Adipose tissue (tissue), 3 donors: Measurements from ENCODE around the gene GEMIN8. TPM values are rescaled to one million over a fixed set of nuclear protein-coding genes. Genes with fewer than 3 reads are reported as not detected.

ENCODE experiments used
- H3K27ac ChIP-seq: one replicate; pipeline ENCODE4 v1.5.1; 2013; ENCODE audit warnings: low read depth, low read length
- WGBS, 3 donors: extraction: QIAGEN DNeasy Blood & Tissue Kit; methylation state at CpG; one replicate each; pipeline ENCODE4 v1.1.7; 2013; 5-methylcytosine and 5-hydroxymethylcytosine counted together
- polyA plus RNA-seq, 3 donors: library from polyadenylated mRNA; stranded (reverse); fragments of 200-250 nt; gene quantifications; one replicate each; pipeline ENCODE4 v1.2.3, GENCODE V29; 2013
- donor health status: healthy with polysubstance abuse.
- donor health status: Bipolar disorder and iron deficiency.
- donor health status: healthy.

Gene GEMIN8
- 10 to 100 TPM; 13.4 to 14.8 (median 14.2) TPM for polyA plus RNA-seq

GRCh38 chrX:14029425-14030173, at the start of gene GEMIN8:
Gene GEMIN8 (minus strand): TSS chrX:14029892. CDS start chrX:14021478, 8,414 bp downstream.
- WGBS, 3 donors = 1 to 2% (median 1%) methylated on average over 20 to 67 of the region's 67 CpGs
- no peak within 1 kb of the TSS for H3K27ac ChIP-seq

GRCh38 chrX:14076639-14077038, 46.9 kb upstream of the GEMIN8 start:
- H3K27ac ChIP-seq = no peak overlapping the region

GRCh38 chrX:14073556-14073955, 43.9 kb upstream of the GEMIN8 start:
- H3K27ac ChIP-seq = no peak overlapping the region

GRCh38 chrX:14073071-14073470, 43.4 kb upstream of the GEMIN8 start:
- H3K27ac ChIP-seq = no peak overlapping the region
- WGBS, 3 donors = 14 to 22% (median 19%) methylated on average over 1 of the region's 1 CpG

GRCh38 chrX:14065800-14066199, 36.1 kb upstream of the GEMIN8 start:
- WGBS, 3 donors = 83 to 94% (median 85%) methylated on average over 13 to 21 of the region's 21 CpGs
- H3K27ac ChIP-seq = no peak overlapping the region

- WGBS, 3 donors = 70 to 84% (median 81%) methylated on average over 19 of the region's 19 CpGs
- H3K27ac ChIP-seq = no peak overlapping the region
Measured at GRCh38 chrX:14064626-14065432, 35.1 kb upstream of the GEMIN8 start.

- 80 to 98% (median 93%) methylated on average over 1 of the region's 1 CpG for WGBS, 3 donors
Measured at GRCh38 chrX:14062524-14062923, 32.8 kb upstream of the GEMIN8 start.

GRCh38 chrX:14056206-14056605, 26.5 kb upstream of the GEMIN8 start:
- 77 to 100% (median 87%) methylated on average over 1 of the region's 1 CpG for WGBS, 3 donors
- no peak overlapping the region for H3K27ac ChIP-seq

More at GRCh38 chrX:14062524-14062923, 32.8 kb upstream of the GEMIN8 start:
- H3K27ac ChIP-seq = no peak overlapping the region

- 61 to 76% (median 66%) methylated on average over 5 of the region's 5 CpGs for WGBS, 3 donors
- no peak overlapping the region for H3K27ac ChIP-seq
Measured at GRCh38 chrX:14051416-14051815, 21.7 kb upstream of the GEMIN8 start.

- H3K27ac ChIP-seq = no peak overlapping the region
- 38 to 75% (median 63%) methylated on average over 1 of the region's 1 CpG for WGBS, 3 donors
Measured at GRCh38 chrX:14050709-14051108, 21.0 kb upstream of the GEMIN8 start.

- no peak overlapping the region for H3K27ac ChIP-seq
Measured at GRCh38 chrX:14043209-14043608, 13.5 kb upstream of the GEMIN8 start.

GRCh38 chrX:14039344-14039743, 9.7 kb upstream of the GEMIN8 start:
- WGBS, 3 donors = 34 to 38% (median 37%) methylated on average over 3 of the region's 3 CpGs

GRCh38 chrX:14038375-14039085, 8.8 kb upstream of the GEMIN8 start:
- WGBS, 3 donors = 47 to 82% (median 55%) methylated on average over 3 of the region's 3 CpGs
- H3K27ac ChIP-seq = no peak overlapping the region

More at GRCh38 chrX:14039344-14039743, 9.7 kb upstream of the GEMIN8 start:
- H3K27ac ChIP-seq = no peak overlapping the region

- no peak overlapping the region for H3K27ac ChIP-seq
- 0 to 2% (median 0%) methylated on average over 2 of the region's 2 CpGs for WGBS, 3 donors
Measured at GRCh38 chrX:14032406-14032805, 2.7 kb upstream of the GEMIN8 start.

- H3K27ac ChIP-seq = no peak overlapping the region
- 0 to 5% (median 1%) methylated on average over 5 to 7 of the region's 7 CpGs for WGBS, 3 donors
Measured at GRCh38 chrX:14030174-14030530, 460 bp upstream of the GEMIN8 start.

GRCh38 chrX:14029039-14029424, 660 bp downstream of the GEMIN8 start:
- WGBS, 3 donors = 4 to 8% (median 7%) methylated on average over 7 of the region's 7 CpGs
- no peak overlapping the region for H3K27ac ChIP-seq

GRCh38 chrX:14028473-14028872, 1.2 kb downstream of the GEMIN8 start:
- H3K27ac ChIP-seq = no peak overlapping the region
- WGBS, 3 donors = 35 to 68% (median 46%) methylated on average over 3 of the region's 3 CpGs

GRCh38 chrX:14027511-14028019, 2.1 kb downstream of the GEMIN8 start:
- H3K27ac ChIP-seq = no peak overlapping the region

GRCh38 chrX:14027036-14027435, 2.7 kb downstream of the GEMIN8 start:
- no peak overlapping the region for H3K27ac ChIP-seq
- WGBS, 3 donors = 55 to 88% (median 80%) methylated on average over 1 of the region's 1 CpG
